HepG2 (cell line): ENCODE measurements around the gene HES3. TPM values are rescaled to one million over a fixed set of nuclear protein-coding genes. Genes with fewer than 3 reads are reported as not detected.

ENCODE experiments used
- ARHGAP35 ChIP-seq: sonication (generic); formaldehyde crosslinking; IDR thresholded peaks from 2 replicates; pipeline ENCODE4 v1.9.0; 2022; ENCODE audit warnings: mild to moderate bottlenecking, inconsistent platforms, moderate library complexity, missing genetic modification reagents, borderline replicate concordance
- ATF7-NPFF ChIP-seq: sonication (generic); formaldehyde crosslinking; IDR thresholded peaks from 2 replicates; pipeline ENCODE4 v1.8.1; 2023; ENCODE audit warnings: mild to moderate bottlenecking, low read depth, missing genetic modification reagents, moderate library complexity
- BORCS8-MEF2B ChIP-seq: sonication (generic); formaldehyde crosslinking; IDR thresholded peaks from 2 replicates; pipeline ENCODE4 v1.8.0; 2022; ENCODE audit warnings: mild to moderate bottlenecking, missing genetic modification reagents
- CBX2 ChIP-seq, 2 experiments: fragments of 200-600 bp in 1 of 2; sonication (generic); formaldehyde crosslinking in 1 of 2; IDR thresholded peaks; 2 replicates each; pipeline versions ENCODE4 v1.7.0 to v1.8.1; 2018 to 2022; ENCODE audit warnings: low read depth in 2 of 2, low read length in 1 of 2, mild to moderate bottlenecking in 1 of 2, missing genetic modification reagents in 1 of 2
- GFI1 ChIP-seq: sonication (generic); formaldehyde crosslinking; IDR thresholded peaks from 2 replicates; pipeline ENCODE4 v1.5.0; 2020; ENCODE audit warnings: missing genetic modification reagents, mild to moderate bottlenecking, borderline replicate concordance
- HNRNPK ChIP-seq: fragments of 200-400 bp; formaldehyde crosslinking; IDR thresholded peaks from 2 replicates; pipeline ENCODE4 v1.6.1; 2018; ENCODE audit warnings: low read length, low read depth, moderate library complexity, mild to moderate bottlenecking; ENCODE audit not compliant: poor library complexity, severe bottlenecking
- KDM2A ChIP-seq: sonication (generic); formaldehyde crosslinking; IDR thresholded peaks from 2 replicates; pipeline ENCODE4 v1.4.0; 2020; ENCODE audit warnings: low read depth, missing genetic modification reagents, borderline replicate concordance
- NBN ChIP-seq: fragments of 450-650 bp; conservative IDR thresholded peaks from 2 replicates; pipeline ENCODE4 v1.6.1; 2017
- PHF8 ChIP-seq: sonication (generic); formaldehyde crosslinking; IDR thresholded peaks from 2 replicates; pipeline ENCODE4 v1.5.0; 2020; ENCODE audit warnings: missing genetic modification reagents
- RXRA ChIP-seq: sonication (generic); formaldehyde crosslinking; IDR thresholded peaks from 2 replicates; pipeline ENCODE4 v1.5.1; 2020; ENCODE audit warnings: missing genetic modification reagents
- SALL2 ChIP-seq: sonication (generic); formaldehyde crosslinking; IDR thresholded peaks from 2 replicates; pipeline ENCODE4 v1.8.1; 2023; ENCODE audit warnings: mild to moderate bottlenecking, missing genetic modification reagents, inconsistent platforms
- SIN3A ChIP-seq: IDR thresholded peaks from 2 replicates; pipeline ENCODE4 v1.6.1; 2011; ENCODE audit warnings: low read depth, mild to moderate bottlenecking, control low read depth, low read length, borderline replicate concordance
- SMAD3 ChIP-seq: sonication (generic); formaldehyde crosslinking; IDR thresholded peaks from 2 replicates; pipeline ENCODE4 v1.4.0; 2020; ENCODE audit warnings: missing genetic modification reagents
- ZFY ChIP-seq: sonication (generic); formaldehyde crosslinking; IDR thresholded peaks from 2 replicates; pipeline ENCODE4 v1.4.0; 2020; ENCODE audit warnings: missing genetic modification reagents
- ZNF549 ChIP-seq: sonication (generic); formaldehyde crosslinking; IDR thresholded peaks from 2 replicates; pipeline ENCODE4 v1.5.0; 2020; ENCODE audit warnings: missing genetic modification reagents
- ZNF614 ChIP-seq: IDR thresholded peaks from 2 replicates; pipeline ENCODE4 v1.6.1; 2018; ENCODE audit warnings: missing biosample characterization, missing genetic modification reagents, inconsistent platforms, borderline replicate concordance
- polyA plus RNA-seq, 8 experiments: library from polyadenylated mRNA; depleted of rRNA in 3 of 8; stranded (reverse) in 7 of 8; unstranded in 1 of 8; fragments of >200 nt; fragmentation: Illumina TruSeq in 4 of 8; extraction: Trizol in 4 of 8; gene quantifications; 2 replicates each; pipeline versions ENCODE4 v1.2.1 to v1.2.3, GENCODE V29; 2011 to 2016; ENCODE audit warnings: low read depth in 4 of 8, missing spikeins in 1 of 8, mixed read lengths in 1 of 8; ENCODE audit not compliant: insufficient read depth in 1 of 8
- total RNA-seq, 5 experiments: library from RNA; depleted of rRNA; stranded (reverse); fragments of >200 nt; fragmentation: Illumina TruSeq; extraction: Trizol; gene quantifications; 2 replicates each; pipeline ENCODE4 v1.2.3, GENCODE V29; 2016; ENCODE audit warnings: low read depth in 1 of 5
- TF ChIP-seq, protein P1 (sequence below): sonication (generic); formaldehyde crosslinking; IDR thresholded peaks from 2 replicates; pipeline ENCODE4 v1.5.0; 2020; ENCODE audit warnings: mild to moderate bottlenecking, missing genetic modification reagents, borderline replicate concordance
- TF ChIP-seq, protein P2 (sequence below): sonication (generic); formaldehyde crosslinking; conservative IDR thresholded peaks from 2 replicates; pipeline ENCODE4 v1.5.0; 2020; ENCODE audit warnings: missing genetic modification reagents

HES3 gene
- total and polyA plus RNA-seq, 2 of the 13 experiments (the other 11 are each of a cell fraction or from before 2014, with no cell fraction given) = not detected

DNA sequence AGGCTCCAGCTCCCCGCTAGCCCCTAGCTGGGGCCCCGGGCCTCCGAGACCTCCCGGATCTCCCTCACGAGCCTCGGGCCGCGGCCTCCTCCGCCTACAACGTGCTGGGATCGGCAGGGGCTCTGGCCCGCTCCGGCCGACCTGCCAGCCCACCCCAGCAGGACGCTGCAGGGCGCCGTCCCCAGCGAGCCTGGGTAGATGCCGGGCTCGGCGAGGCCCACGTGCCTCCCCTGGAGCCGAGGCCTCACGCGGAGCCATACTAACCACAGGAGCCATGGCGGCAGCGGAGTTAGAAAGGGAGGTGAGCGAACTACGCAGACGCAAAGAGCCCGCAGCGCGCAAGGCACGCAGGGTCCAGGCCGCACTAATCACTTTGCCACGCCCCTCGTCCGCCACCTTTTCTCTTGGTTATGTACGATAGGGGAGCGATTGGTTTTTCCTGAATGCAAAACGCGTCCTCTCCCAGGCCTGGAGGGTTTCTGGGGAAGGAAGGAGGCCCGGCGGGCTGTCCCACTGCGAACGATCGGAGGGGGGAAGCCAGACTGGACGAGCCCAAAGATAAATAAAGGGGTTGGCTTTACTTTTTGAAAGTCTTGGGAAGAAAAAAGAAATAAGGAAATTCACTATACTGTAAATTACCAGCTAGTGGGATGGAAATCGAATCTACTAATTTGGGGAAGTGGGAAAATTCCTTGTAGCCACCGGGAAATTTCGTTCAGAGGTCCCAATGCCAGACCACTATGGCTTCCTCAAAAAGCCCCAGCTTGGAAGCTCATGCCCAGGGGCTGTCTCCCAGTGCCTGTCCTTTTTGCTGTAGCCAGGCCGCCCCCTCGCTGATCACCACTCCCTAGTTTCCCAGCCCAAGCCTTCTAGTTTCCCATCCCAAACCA is 44.4 kb upstream of the HES3 start, which contains the start of gene RPL22 (continued):
- TF ChIP-seq, protein P1, sequence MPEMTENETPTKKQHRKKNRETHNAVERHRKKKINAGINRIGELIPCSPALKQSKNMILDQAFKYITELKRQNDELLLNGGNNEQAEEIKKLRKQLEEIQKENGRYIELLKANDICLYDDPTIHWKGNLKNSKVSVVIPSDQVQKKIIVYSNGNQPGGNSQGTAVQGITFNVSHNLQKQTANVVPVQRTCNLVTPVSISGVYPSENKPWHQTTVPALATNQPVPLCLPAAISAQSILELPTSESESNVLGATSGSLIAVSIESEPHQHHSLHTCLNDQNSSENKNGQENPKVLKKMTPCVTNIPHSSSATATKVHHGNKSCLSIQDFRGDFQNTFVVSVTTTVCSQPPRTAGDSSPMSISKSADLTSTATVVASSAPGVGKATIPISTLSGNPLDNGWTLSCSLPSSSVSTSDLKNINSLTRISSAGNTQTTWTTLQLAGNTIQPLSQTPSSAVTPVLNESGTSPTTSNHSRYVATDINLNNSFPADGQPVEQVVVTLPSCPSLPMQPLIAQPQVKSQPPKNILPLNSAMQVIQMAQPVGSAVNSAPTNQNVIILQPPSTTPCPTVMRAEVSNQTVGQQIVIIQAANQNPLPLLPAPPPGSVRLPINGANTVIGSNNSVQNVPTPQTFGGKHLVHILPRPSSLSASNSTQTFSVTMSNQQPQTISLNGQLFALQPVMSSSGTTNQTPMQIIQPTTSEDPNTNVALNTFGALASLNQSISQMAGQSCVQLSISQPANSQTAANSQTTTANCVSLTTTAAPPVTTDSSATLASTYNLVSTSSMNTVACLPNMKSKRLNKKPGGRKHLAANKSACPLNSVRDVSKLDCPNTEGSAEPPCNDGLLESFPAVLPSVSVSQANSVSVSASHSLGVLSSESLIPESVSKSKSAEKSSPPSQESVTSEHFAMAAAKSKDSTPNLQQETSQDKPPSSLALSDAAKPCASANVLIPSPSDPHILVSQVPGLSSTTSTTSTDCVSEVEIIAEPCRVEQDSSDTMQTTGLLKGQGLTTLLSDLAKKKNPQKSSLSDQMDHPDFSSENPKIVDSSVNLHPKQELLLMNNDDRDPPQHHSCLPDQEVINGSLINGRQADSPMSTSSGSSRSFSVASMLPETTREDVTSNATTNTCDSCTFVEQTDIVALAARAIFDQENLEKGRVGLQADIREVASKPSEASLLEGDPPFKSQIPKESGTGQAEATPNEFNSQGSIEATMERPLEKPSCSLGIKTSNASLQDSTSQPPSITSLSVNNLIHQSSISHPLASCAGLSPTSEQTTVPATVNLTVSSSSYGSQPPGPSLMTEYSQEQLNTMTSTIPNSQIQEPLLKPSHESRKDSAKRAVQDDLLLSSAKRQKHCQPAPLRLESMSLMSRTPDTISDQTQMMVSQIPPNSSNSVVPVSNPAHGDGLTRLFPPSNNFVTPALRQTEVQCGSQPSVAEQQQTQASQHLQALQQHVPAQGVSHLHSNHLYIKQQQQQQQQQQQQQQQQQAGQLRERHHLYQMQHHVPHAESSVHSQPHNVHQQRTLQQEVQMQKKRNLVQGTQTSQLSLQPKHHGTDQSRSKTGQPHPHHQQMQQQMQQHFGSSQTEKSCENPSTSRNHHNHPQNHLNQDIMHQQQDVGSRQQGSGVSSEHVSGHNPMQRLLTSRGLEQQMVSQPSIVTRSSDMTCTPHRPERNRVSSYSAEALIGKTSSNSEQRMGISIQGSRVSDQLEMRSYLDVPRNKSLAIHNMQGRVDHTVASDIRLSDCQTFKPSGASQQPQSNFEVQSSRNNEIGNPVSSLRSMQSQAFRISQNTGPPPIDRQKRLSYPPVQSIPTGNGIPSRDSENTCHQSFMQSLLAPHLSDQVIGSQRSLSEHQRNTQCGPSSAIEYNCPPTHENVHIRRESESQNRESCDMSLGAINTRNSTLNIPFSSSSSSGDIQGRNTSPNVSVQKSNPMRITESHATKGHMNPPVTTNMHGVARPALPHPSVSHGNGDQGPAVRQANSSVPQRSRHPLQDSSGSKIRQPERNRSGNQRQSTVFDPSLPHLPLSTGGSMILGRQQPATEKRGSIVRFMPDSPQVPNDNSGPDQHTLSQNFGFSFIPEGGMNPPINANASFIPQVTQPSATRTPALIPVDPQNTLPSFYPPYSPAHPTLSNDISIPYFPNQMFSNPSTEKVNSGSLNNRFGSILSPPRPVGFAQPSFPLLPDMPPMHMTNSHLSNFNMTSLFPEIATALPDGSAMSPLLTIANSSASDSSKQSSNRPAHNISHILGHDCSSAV = no peak
- TF ChIP-seq BORCS8-MEF2B (CRISPR knock-in tag) = peak; percentile 91
- peak; percentile 38; the same call in 1 of the 2 replicates for TF ChIP-seq ATF7-NPFF
- peak; percentile 100 for TF ChIP-seq PHF8 (CRISPR knock-in tag)
- TF ChIP-seq NBN = no peak
- TF ChIP-seq CBX2 (IDR thresholded peaks at IDR 0.05; ENCODE audit: low read depth, low read length) = no peak
- TF ChIP-seq CBX2 (CRISPR knock-in tag; IDR thresholded peaks at IDR 0.05; ENCODE audit: low read depth) = no peak
- TF ChIP-seq ZNF614 (CRISPR knock-in tag) = peak; percentile 84
- TF ChIP-seq GFI1 (CRISPR knock-in tag) = 0 out of 2 replicates have a peak, but pooled peaks have one; percentile 17
- peak; percentile 99 for TF ChIP-seq ZFY (CRISPR knock-in tag)
- peak; percentile 85 for TF ChIP-seq RXRA (CRISPR knock-in tag)
- peak; percentile 84 for TF ChIP-seq SALL2
- TF ChIP-seq, protein P2, sequence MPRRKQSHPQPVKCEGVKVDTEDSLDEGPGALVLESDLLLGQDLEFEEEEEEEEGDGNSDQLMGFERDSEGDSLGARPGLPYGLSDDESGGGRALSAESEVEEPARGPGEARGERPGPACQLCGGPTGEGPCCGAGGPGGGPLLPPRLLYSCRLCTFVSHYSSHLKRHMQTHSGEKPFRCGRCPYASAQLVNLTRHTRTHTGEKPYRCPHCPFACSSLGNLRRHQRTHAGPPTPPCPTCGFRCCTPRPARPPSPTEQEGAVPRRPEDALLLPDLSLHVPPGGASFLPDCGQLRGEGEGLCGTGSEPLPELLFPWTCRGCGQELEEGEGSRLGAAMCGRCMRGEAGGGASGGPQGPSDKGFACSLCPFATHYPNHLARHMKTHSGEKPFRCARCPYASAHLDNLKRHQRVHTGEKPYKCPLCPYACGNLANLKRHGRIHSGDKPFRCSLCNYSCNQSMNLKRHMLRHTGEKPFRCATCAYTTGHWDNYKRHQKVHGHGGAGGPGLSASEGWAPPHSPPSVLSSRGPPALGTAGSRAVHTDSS = peak; percentile 56; the same call in 1 of the 2 replicates
- no peak for TF ChIP-seq ZNF549 (CRISPR knock-in tag)
- peak; percentile 62; the same call in 1 of the 2 replicates for TF ChIP-seq SMAD3 (CRISPR knock-in tag)
- peak; percentile 88 for TF ChIP-seq ARHGAP35 (CRISPR knock-in tag)
- TF ChIP-seq KDM2A (CRISPR knock-in tag) = peak; percentile 95
- TF ChIP-seq HNRNPK = no peak
- TF ChIP-seq SIN3A = peak; percentile 86; the same call in 1 of the 2 replicates
